Choroid plexus epithelial cell (primary cell): Measurements from ENCODE around the gene NTPCR.
"Not testable (repeated sequence)": the region's sequence is repeated elsewhere in the genome, so short reads cannot be mapped to it uniquely, and the experiment has no call there.

Experiments
- DNase-seq: peaks from one replicate; pipeline ENCODE4 v3.0.0-alpha.2; 2010; ENCODE audit warnings: low read depth
- H3K4me3 ChIP-seq: 2 replicates; pipeline ENCODE4 v1.5.1; 2011; ENCODE audit warnings: low read depth, mild to moderate bottlenecking, control low read depth, low read length, moderate library complexity
- TF ChIP-seq, protein P1 (sequence below): conservative IDR thresholded peaks from 2 replicates; pipeline ENCODE4 v1.5.1; 2011; ENCODE audit warnings: low read depth, mild to moderate bottlenecking, control low read depth, inconsistent platforms, low read length, moderate library complexity

The NTPCR gene

GRCh38 chr1:232925421-232926220 is 24.8 kb upstream of the NTPCR start:
- DNase-seq, result no peak
- no peak overlapping the region for H3K4me3 ChIP-seq
- TF ChIP-seq, protein P1, sequence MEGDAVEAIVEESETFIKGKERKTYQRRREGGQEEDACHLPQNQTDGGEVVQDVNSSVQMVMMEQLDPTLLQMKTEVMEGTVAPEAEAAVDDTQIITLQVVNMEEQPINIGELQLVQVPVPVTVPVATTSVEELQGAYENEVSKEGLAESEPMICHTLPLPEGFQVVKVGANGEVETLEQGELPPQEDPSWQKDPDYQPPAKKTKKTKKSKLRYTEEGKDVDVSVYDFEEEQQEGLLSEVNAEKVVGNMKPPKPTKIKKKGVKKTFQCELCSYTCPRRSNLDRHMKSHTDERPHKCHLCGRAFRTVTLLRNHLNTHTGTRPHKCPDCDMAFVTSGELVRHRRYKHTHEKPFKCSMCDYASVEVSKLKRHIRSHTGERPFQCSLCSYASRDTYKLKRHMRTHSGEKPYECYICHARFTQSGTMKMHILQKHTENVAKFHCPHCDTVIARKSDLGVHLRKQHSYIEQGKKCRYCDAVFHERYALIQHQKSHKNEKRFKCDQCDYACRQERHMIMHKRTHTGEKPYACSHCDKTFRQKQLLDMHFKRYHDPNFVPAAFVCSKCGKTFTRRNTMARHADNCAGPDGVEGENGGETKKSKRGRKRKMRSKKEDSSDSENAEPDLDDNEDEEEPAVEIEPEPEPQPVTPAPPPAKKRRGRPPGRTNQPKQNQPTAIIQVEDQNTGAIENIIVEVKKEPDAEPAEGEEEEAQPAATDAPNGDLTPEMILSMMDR, result no peak

DNA sequence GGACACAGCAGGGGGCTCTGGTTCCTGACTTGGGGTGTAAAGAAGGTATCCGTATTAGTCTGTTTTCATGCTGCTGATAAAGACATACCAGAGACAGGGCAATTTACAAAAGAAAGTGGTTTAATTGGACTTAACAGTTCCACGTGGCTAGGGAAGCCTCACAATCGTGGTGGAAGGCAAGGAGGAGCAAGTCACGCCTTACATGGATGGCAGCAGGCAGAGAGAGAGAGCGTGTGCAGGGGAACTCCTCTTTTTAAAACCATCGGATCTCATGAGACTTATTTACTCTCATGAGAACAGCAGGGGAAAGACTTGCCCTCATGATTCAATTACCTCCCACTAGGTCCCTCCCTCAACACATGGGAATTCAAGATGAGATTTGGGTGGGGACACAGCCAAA is 23.2 kb upstream of the NTPCR start:
- H3K4me3 ChIP-seq, DNase-seq: not testable (repeated sequence)

- H3K4me3 ChIP-seq, result no peak overlapping the region
- DNase-seq, result no peak
- TF ChIP-seq, protein P1, result no peak
These were observed 22.4 kb upstream of the NTPCR start for GRCh38 chr1:232927830-232928505.

GRCh38 chr1:232932486-232933425 is 17.7 kb upstream of the NTPCR start:
- DNase-seq, result no peak
- TF ChIP-seq, protein P1, result no peak
- H3K4me3 ChIP-seq, result no peak overlapping the region

- TF ChIP-seq, protein P1, result no peak
- no peak for DNase-seq
- H3K4me3 ChIP-seq, result no peak overlapping the region
These were observed 13.5 kb upstream of the NTPCR start for GRCh38 chr1:232936941-232937340.

- H3K4me3 ChIP-seq, result no peak overlapping the region
- no peak for DNase-seq
- TF ChIP-seq, protein P1, result no peak
These were observed 12.6 kb upstream of the NTPCR start for GRCh38 chr1:232937741-232938375.
